ENCODE data around the gene DSC2.
"Not testable (repeated sequence)": the region's sequence is repeated elsewhere in the genome, so short reads cannot be mapped to it uniquely, and the experiment has no call there.

Gene DSC2

GRCh38 chr18:31102025-31102684 lies at the start of gene DSC2:
Gene DSC2, minus strand, starts transcription at chr18:31102421. Its CDS starts 450 bp downstream, at chr18:31101971.
- no peak for DNase-seq

GRCh38 chr18:31149351-31149750 lies 47.1 kb upstream of the DSC2 start:
- DNase-seq = no peak

GRCh38 chr18:31148600-31148999 lies 46.4 kb upstream of the DSC2 start:
- no peak for DNase-seq

- DNase-seq = no peak
Measured at GRCh38 chr18:31146809-31147208, 44.6 kb upstream of the DSC2 start.

- DNase-seq = no peak
Measured at GRCh38 chr18:31143025-31143424, 40.8 kb upstream of the DSC2 start.

GRCh38 chr18:31138709-31139108 lies 36.5 kb upstream of the DSC2 start:
- no peak for DNase-seq

GRCh38 chr18:31134988-31135529 lies 32.8 kb upstream of the DSC2 start:
- no peak for DNase-seq

- no peak for DNase-seq
Measured at GRCh38 chr18:31129398-31130115, 27.3 kb upstream of the DSC2 start.

- no peak for DNase-seq
Measured at GRCh38 chr18:31125878-31126277, 23.7 kb upstream of the DSC2 start.

- not testable (repeated sequence) for DNase-seq
Measured at GRCh38 chr18:31123125-31123524, 20.9 kb upstream of the DSC2 start.

GRCh38 chr18:31120594-31120993 lies 18.4 kb upstream of the DSC2 start:
- no peak for DNase-seq

GRCh38 chr18:31116853-31117595 lies 14.8 kb upstream of the DSC2 start:
- DNase-seq = no peak

GRCh38 chr18:31112804-31113203 lies 10.6 kb upstream of the DSC2 start:
- no peak for DNase-seq

GRCh38 chr18:31105733-31106132 lies 3.5 kb upstream of the DSC2 start:
- DNase-seq = no peak

GRCh38 chr18:31104444-31104843 lies 2.2 kb upstream of the DSC2 start:
- no peak for DNase-seq

GRCh38 chr18:31103423-31103822 lies 1.2 kb upstream of the DSC2 start:
- no peak for DNase-seq

- no peak for DNase-seq
Measured at GRCh38 chr18:31102941-31103340, 720 bp upstream of the DSC2 start.

- DNase-seq = no peak
Measured at GRCh38 chr18:31101183-31102024, 817 bp downstream of the DSC2 start.

GRCh38 chr18:31100436-31101182 lies 1.6 kb downstream of the DSC2 start:
- no peak for DNase-seq

- no peak for DNase-seq
Measured at GRCh38 chr18:31099450-31100230, 2.6 kb downstream of the DSC2 start.

- DNase-seq = no peak
Measured at GRCh38 chr18:31098878-31099277, 3.3 kb downstream of the DSC2 start.
